SJCRH30 (cell line): Measurements from ENCODE around the gene GNAI3. TPM values are rescaled to one million over a fixed set of nuclear protein-coding genes. Genes with fewer than 3 reads are reported as not detected.
"Not testable (repeated sequence)": the region's sequence is repeated elsewhere in the genome, so short reads cannot be mapped to it uniquely, and the experiment has no call there.

Experiments used
- DNase-seq, 2 experiments: peaks; one replicate each; pipeline ENCODE4 v3.0.0-alpha.2; 2015 to 2020
- H3K27ac ChIP-seq: fragments of 250-450 bp; sonication (Bioruptor Pico); 2 replicates; pipeline ENCODE4 v1.5.1; 2020; ENCODE audit warnings: mild to moderate bottlenecking, moderate library complexity
- H3K27me3 ChIP-seq: fragments of 250-450 bp; sonication (Bioruptor Pico); 2 replicates; pipeline ENCODE4 v1.5.1; 2020; ENCODE audit warnings: mild to moderate bottlenecking, moderate library complexity
- H3K36me3 ChIP-seq: fragments of 250-450 bp; sonication (Bioruptor Pico); 2 replicates; pipeline ENCODE4 v1.5.1; 2020; ENCODE audit warnings: mild to moderate bottlenecking, moderate library complexity
- H3K4me1 ChIP-seq: fragments of 250-450 bp; sonication (Bioruptor Pico); 2 replicates; pipeline ENCODE4 v1.5.1; 2020; ENCODE audit warnings: mild to moderate bottlenecking, moderate library complexity
- H3K4me3 ChIP-seq: fragments of 250-450 bp; sonication (Bioruptor Pico); 2 replicates; pipeline ENCODE4 v1.5.1; 2020; ENCODE audit warnings: mild to moderate bottlenecking, moderate library complexity
- H3K9me3 ChIP-seq: fragments of 250-450 bp; sonication (Bioruptor Pico); replicated peaks from 2 replicates; pipeline ENCODE4 v1.5.1; 2020; ENCODE audit warnings: mild to moderate bottlenecking, moderate library complexity
- total RNA-seq: library from RNA; depleted of rRNA; stranded (reverse); fragments of >200 nt; shearing (Covaris generic); gene quantifications from 2 replicates; pipeline ENCODE4 v1.2.3, GENCODE V29; 2014

Gene GNAI3
- total RNA-seq, 1 experiment from 2014 or later, result 13.4 TPM

DNA sequence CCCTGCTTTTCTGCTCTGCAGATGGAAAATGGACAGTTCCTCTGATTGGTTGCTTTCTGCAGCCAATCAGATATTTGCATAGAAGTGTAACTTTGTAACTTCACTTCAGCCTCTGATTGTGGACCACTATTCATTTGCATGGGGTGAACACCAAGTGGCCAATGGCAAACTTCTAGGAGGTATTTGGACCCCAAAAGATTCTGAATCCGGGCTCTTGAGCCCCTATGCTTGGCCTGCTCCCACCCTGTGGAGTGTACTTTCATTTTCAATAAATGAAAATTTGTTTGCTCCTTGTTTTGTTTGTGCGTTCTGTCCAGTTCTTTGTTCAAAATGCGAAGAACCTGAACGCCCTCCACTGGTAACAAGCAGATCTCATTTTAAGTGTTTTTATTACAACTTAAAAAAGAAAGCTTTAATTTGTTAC lies 101.1 kb downstream of the GNAI3 start:
- DNase-seq, result peak in 1 of 2 experiments; percentile 60
- H3K9me3 ChIP-seq, result peaks cover 2% of the 10 kb centered on the region
- peak overlapping the region; percentile 32 for H3K4me3 ChIP-seq
- no peaks in the 10 kb centered on the region for H3K36me3 ChIP-seq
- 0 out of 2 replicates have a peak, but pooled peaks cover 5% of the 10 kb centered on the region for H3K4me1 ChIP-seq
- 0 out of 2 replicates have a peak, but pooled peaks cover 3% of the 10 kb centered on the region for H3K27me3 ChIP-seq
- no peak overlapping the region for H3K27ac ChIP-seq

DNA sequence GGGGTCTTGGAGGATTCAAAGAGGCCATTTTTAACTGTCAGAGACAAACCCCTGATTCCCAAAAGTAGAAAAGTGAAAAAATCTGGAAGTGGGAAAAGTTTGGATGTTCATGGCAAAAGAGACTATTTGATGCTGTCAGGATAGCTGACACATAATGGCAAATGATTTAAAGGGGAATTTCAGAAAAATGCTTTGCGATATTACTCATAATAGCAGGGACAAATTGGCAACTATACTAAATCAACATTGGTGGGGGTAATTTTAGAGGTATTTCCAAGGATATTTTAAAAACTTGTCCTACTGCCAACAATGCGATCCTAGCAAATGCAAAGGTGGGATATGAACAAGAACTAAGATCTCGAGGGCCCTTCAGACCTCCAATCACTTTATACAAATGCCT lies 102.2 kb downstream of the GNAI3 start:
- Histone ChIP-seq H3K4me1 (no peaks in the 10 kb centered on the region), H3K27ac (no peak overlapping the region), H3K4me3 (no peak overlapping the region), H3K27me3 (0 out of 2 replicates have a peak, but pooled peaks cover 3% of the 10 kb centered on the region), H3K9me3 (peaks cover 2% of the 10 kb centered on the region), H3K36me3 (no peaks in the 10 kb centered on the region)
- no peak for DNase-seq

DNA sequence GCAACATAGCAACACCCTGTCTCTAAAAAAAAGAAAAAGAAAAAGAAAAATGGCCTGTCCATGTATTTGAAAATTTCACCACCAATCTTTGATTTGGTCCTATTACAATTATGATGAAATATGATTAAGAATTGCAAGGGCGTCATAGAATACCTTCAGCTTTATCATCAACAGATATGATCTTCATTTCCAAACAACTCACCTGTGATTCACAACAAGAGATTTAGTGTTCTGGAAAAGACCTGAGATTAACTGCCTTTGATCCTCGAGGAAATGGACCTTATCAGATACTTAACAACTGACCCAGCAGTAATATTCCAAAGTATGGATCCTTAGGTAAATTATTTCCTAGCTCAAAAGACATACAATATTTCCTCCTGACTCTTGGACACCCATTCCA lies 104.0 kb downstream of the GNAI3 start:
- Histone ChIP-seq H3K4me1 (no peaks in the 10 kb centered on the region), H3K27ac (no peak overlapping the region), H3K9me3 (peaks cover 2% of the 10 kb centered on the region; the same call in 1 of the 2 replicates)

DNA sequence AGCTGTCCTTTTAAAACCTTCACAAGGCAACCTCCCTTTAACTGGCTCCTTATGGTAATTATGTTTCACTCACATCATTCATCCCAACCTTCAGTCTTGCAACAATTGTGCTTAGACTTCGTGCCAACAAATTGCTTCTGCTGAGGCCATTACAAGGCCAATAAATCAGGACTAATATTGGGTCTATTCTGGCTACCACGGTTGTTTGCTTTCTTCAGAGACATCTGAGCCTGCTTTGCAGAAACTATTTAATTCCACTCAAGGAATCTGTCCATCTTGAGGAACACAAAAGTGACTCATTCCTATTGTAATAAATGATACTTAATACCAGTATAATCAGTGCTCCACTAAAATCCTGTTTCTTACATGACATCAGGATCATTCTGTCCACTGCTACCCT lies 104.9 kb downstream of the GNAI3 start:
- 0 out of 2 replicates have a peak, but pooled peaks cover 3% of the 10 kb centered on the region for H3K27me3 ChIP-seq
- no peaks in the 10 kb centered on the region for H3K36me3 ChIP-seq
- DNase-seq, result no peak
- H3K4me3 ChIP-seq, result no peak overlapping the region
- peaks cover under 1% of the 10 kb centered on the region; the same call in 1 of the 2 replicates for H3K4me1 ChIP-seq
- H3K27ac ChIP-seq, result no peak overlapping the region
- H3K9me3 ChIP-seq, result peaks cover 2% of the 10 kb centered on the region; the same call in 1 of the 2 replicates

More for the DNA sequence above, 104.0 kb downstream of the GNAI3 start:
- DNase-seq, result no peak
- Histone ChIP-seq H3K4me3 (no peak overlapping the region), H3K36me3 (no peaks in the 10 kb centered on the region), H3K27me3 (0 out of 2 replicates have a peak, but pooled peaks cover 3% of the 10 kb centered on the region)

DNA sequence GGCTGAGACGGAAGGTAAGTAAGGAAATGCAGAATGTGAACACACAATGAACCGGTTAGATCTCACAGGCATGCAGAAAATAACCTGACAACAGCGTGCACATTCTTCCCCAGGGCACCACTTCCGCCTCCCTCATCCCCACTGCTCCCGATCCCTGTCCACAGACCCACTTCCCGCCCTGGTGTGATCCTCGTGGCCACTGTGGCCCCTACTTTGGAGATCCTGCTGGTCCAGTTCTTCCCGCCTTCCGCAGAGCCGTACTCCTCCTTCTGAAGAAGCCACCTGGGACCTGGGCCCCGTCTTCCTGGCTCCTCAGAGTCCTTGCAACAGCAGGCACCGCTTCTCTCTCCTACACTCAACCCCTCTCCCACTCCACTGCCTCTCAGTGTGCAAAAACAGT lies 106.1 kb downstream of the GNAI3 start:
- no peaks in the 10 kb centered on the region for H3K36me3 ChIP-seq
- no peak overlapping the region for H3K27ac ChIP-seq
- 0 out of 2 replicates have a peak, but pooled peaks cover 3% of the 10 kb centered on the region for H3K27me3 ChIP-seq
- no peak overlapping the region for H3K4me3 ChIP-seq
- no peaks in the 10 kb centered on the region; the same call in 1 of the 2 replicates for H3K9me3 ChIP-seq
- no peak for DNase-seq
- H3K4me1 ChIP-seq, result peaks cover 8% of the 10 kb centered on the region; the same call in 1 of the 2 replicates

DNA sequence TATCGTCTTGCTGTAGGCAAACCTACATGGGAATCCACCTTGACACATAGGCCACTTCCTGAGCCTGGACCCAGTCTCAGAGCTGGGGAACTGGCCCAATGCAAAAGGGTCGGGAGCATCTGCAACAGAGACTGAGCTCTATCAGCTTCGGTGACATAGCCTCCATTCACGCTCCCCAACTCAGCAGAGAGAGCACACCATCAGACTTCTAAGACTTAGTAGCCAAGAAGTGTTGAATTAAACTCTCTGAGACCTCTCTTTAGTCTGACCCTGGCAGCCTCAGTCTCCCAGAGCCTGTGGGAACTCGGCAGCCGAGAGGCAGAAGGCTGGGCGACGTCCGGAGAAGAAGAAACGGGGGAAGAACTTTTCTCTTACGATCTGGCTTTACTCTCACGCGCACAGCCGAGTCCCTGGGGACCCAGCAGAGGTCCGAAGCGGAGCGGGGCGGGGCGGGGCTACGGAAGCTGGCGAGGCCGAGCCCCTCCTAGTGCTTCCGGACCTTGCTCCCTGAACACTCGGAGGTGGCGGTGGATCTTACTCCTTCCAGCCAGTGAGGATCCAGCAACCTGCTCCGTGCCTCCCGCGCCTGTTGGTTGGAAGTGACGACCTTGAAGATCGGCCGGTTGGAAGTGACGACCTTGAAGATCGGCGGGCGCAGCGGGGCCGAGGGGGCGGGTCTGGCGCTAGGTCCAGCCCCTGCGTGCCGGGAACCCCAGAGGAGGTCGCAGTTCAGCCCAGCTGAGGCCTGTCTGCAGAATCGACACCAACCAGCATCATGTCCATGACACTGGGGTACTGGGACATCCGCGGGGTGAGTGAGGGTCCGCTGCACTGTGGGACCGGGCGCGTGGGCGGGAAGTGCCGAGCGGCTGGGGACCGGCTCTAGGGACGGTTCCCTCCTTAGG lies 107.5 kb downstream of the GNAI3 start, which contains the start of gene GSTM4:
Gene GSTM4, plus strand, starts transcription at position 485 of the 905 bp plus-strand sequence. Its CDS starts 291 bp downstream, at position 776.
- DNase-seq, result peak; percentile 79 to 80
- Histone ChIP-seq H3K27ac (0 out of 2 replicates have a peak within 1 kb of the TSS, but pooled peaks have one; percentile 9), H3K36me3 (no peaks in the 10 kb centered on the region)

DNA sequence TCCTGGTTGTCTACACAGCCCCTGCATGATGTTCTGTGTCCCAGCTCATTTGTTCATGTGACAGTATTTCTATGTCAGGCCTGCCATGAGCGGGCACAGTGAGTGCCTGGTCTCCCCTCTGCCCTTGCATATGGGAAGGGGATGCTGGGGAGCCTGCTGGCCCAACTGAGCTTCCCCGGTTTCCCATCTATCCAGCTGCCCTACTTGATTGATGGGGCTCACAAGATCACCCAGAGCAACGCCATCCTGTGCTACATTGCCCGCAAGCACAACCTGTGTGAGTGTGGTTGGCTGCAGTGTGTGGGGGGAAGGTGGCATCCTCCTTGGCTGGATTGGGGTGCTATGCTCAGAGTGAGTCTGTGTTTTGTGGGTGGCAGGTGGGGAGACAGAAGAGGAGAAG lies 109.0 kb downstream of the GNAI3 start:
- Histone ChIP-seq H3K4me1 (peaks cover 8% of the 10 kb centered on the region; the same call in 1 of the 2 replicates), H3K36me3 (no peaks in the 10 kb centered on the region), H3K27me3 (no peaks in the 10 kb centered on the region), H3K27ac (no peak overlapping the region), H3K4me3 (no peak overlapping the region), H3K9me3 (no peaks in the 10 kb centered on the region; the same call in 1 of the 2 replicates)
- no peak for DNase-seq

More for the DNA sequence above, 107.5 kb downstream of the GNAI3 start, which contains the start of gene GSTM4:
- Histone ChIP-seq H3K4me3 (peak within 1 kb of the TSS; percentile 66), H3K4me1 (peaks cover 8% of the 10 kb centered on the region; the same call in 1 of the 2 replicates), H3K9me3 (no peaks in the 10 kb centered on the region; the same call in 1 of the 2 replicates), H3K27me3 (no peaks in the 10 kb centered on the region)

DNA sequence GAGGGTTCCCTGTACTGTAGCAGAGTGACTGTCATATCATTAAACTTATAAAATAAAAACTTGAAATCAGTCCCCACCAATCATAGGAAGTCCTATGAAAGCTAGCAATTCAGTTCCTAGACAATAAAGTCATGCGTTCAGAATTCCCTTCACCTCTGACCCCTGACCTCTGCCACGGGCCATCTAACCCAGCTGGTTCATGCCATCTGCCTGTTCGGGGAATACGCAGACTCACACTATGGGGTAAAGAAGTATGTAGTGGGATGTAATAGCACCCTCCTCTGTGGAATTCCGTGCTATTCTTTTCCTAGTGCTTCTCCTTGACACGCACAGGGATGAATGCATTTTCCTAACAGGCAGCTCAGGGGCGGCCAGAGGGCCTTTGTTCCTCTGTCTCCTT lies 109.6 kb downstream of the GNAI3 start:
- Histone ChIP-seq H3K27ac (no peak overlapping the region), H3K4me1 (peaks cover 8% of the 10 kb centered on the region; the same call in 1 of the 2 replicates), H3K36me3 (no peaks in the 10 kb centered on the region), H3K27me3 (no peaks in the 10 kb centered on the region), H3K9me3 (no peaks in the 10 kb centered on the region; the same call in 1 of the 2 replicates), H3K4me3 (no peak overlapping the region)
- DNase-seq, result no peak

DNA sequence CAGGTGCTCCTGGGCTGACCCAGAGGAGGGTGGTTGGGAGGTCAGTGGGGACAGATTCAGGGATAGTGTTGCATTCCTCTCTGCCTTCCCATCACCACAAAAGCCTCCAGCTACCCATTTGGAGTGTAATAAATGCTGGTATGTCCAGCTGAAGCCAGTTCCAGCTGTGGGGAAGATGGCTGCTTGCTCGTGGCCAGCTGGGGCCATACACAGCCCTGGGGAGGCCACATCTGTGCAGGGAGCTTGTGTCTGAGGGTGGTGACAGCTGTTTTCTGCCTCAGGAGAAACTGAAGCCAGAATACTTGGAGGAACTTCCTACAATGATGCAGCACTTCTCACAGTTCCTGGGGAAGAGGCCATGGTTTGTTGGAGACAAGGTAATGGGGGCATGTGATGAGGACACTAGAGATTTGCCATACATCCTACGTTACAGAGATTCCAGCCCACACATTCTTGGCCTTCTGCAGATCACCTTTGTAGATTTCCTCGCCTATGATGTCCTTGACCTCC lies 110.2 kb downstream of the GNAI3 start:
- DNase-seq, result no peak
- Histone ChIP-seq H3K4me3 (no peak overlapping the region), H3K4me1 (peaks cover 8% of the 10 kb centered on the region; the same call in 1 of the 2 replicates), H3K36me3 (no peaks in the 10 kb centered on the region), H3K27me3 (no peaks in the 10 kb centered on the region), H3K9me3 (no peaks in the 10 kb centered on the region), H3K27ac (no peak overlapping the region)

DNA sequence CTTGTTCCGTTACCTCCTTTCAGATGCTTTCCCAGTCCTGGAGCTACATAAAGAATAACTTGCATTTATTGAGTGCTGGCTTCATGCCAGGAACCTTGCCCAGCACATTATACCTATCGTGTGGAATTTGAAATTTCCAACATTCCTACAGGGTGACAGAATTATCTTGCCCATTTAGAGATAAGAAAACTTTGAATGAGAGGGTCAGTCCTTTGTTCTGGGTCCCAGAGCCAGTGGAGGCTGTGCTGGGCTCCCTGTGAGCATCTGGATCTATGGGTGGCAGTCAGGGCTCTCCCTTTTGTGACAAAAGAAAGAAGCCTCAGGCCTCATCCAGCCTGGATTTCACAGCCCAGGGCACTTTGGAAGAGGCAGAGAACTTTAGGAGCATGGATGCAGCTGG lies 110.7 kb downstream of the GNAI3 start:
- Histone ChIP-seq H3K4me3 (no peak overlapping the region), H3K9me3 (no peaks in the 10 kb centered on the region), H3K27ac (no peak overlapping the region), H3K4me1 (peaks cover 8% of the 10 kb centered on the region; the same call in 1 of the 2 replicates), H3K27me3 (no peaks in the 10 kb centered on the region), H3K36me3 (no peaks in the 10 kb centered on the region)
- no peak for DNase-seq

DNA sequence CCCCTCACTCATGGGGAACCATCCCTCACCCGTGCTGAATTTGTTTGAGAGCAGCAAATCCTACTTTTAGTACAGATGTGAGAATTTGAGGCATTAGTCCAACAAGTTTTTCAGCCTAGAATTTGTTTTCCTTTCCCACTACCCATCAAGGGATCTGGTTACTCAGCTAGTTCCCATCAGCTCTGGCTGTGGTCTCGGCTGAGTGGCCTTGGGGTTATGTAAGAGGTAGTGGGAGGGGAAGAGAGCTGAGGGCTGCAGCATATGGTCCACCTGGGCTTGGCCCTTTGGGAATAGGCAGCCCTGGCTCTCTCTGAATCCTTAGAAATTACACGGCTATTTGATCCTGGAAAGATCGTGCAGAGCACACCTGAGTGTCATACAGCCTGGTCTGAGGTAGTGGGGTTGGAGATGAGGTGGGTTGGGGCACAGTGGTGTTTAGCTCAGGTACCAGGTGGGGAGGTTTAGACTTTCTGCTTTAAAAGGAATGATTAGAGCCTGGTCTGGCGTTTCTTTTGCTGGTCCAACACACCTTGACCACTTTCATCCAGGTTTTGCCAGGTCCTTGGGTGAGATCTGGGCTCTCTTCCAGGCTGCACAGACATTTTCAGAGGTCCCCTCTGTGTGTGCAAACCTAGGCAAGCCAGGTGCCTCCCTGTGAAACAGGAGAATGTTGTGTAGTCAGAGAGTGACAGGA lies 111.7 kb downstream of the GNAI3 start:
- H3K4me1 ChIP-seq, result peaks cover 8% of the 10 kb centered on the region; the same call in 1 of the 2 replicates
- DNase-seq, result no peak
- H3K27ac ChIP-seq, result no peak overlapping the region
- no peak overlapping the region for H3K4me3 ChIP-seq
- no peaks in the 10 kb centered on the region for H3K9me3 ChIP-seq
- no peaks in the 10 kb centered on the region for H3K27me3 ChIP-seq
- H3K36me3 ChIP-seq, result no peaks in the 10 kb centered on the region

DNA sequence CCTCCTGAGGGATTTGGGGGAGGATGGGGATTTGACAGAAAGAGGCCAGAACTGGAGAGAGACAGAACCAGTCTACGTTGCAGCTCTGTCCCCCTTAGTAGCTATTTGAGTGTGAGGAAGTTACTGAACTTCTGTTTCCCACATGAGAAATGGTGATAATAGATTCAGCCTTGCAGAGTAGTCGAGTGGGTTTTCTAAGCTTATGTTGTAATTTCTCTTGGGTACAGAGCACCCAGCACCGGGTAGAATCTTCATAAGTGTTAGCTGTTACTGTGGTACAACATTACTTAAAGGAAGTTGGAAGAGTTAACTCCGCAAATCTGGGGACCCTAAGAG lies 112.2 kb downstream of the GNAI3 start:
- H3K27ac ChIP-seq, DNase-seq, H3K4me3 ChIP-seq, H3K4me1 ChIP-seq, H3K27me3 ChIP-seq, H3K36me3 ChIP-seq, H3K9me3 ChIP-seq: not testable (repeated sequence)

DNA sequence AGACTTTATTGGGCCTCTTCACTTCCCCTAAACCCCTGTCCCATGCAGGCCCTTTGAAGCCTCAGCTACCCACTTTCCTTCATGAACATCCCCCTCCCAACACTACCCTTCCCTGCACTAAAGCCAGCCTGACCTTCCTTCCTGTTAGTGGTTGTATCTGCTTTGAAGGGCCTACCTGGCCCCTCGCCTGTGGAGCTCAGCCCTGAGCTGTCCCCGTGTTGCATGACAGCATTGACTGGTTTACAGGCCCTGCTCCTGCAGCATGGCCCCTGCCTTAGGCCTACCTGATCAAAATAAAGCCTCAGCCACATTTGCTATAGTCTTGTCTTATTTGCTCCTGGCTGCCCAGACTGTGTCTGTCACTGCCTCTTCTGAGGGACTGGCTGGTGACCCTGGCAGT lies 113.0 kb downstream of the GNAI3 start:
- Histone ChIP-seq H3K27me3 (no peaks in the 10 kb centered on the region), H3K4me3 (no peak overlapping the region), H3K36me3 (no peaks in the 10 kb centered on the region), H3K9me3 (no peaks in the 10 kb centered on the region), H3K4me1 (peaks cover 8% of the 10 kb centered on the region; the same call in 1 of the 2 replicates), H3K27ac (no peak overlapping the region)
- DNase-seq, result no peak

DNA sequence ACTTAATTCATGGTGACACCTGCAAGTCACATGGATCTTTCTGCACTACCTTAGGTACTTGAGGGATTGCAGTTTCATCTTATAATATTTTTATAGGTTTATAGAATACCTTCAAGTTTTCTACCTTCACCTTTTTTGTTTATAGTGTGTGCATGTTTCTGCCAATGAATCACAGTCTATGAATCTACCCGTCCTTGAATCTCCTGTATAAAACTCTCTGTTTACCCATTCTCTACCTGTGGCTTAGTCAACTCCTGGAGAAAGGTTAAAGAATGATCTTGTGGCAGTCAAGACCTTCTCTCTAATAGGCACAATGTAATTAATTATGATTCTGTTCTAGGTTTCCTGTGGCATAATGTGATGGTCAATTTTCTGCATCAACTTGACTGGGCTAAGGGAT lies 116.3 kb downstream of the GNAI3 start:
- H3K27ac ChIP-seq, result no peak overlapping the region
- DNase-seq, result no peak
- H3K4me3 ChIP-seq, result no peak overlapping the region

More for the DNA sequence above, 116.3 kb downstream of the GNAI3 start:
- Histone ChIP-seq H3K27me3 (no peaks in the 10 kb centered on the region), H3K9me3 (no peaks in the 10 kb centered on the region), H3K36me3 (no peaks in the 10 kb centered on the region), H3K4me1 (peaks cover 5% of the 10 kb centered on the region; the same call in 1 of the 2 replicates)
